Tibial artery (tissue), 4 donors: ENCODE results near the gene DAPP1.

ENCODE experiments used
- DNase-seq, 2 donors: peaks; one replicate each; pipeline ENCODE4 v3.0.0-alpha.2; 2019
- H3K27ac ChIP-seq, 2 donors: fragments of 200-600 bp; sonication (generic) in 1 of 2; 1 replicate in 1 of 2; 2 replicates in 1 of 2; pipeline ENCODE4 v1.5.1; 2018 to 2019; ENCODE audit warnings: mild to moderate bottlenecking in 1 of 2
- H3K27me3 ChIP-seq, 2 donors: fragments of 200-600 bp; sonication (generic) in 1 of 2; one replicate each; pipeline versions ENCODE4 v1.5.1 to v1.6.0; 2016 to 2019
- H3K36me3 ChIP-seq, 3 donors: fragments of 200-600 bp; sonication (generic) in 2 of 3; one replicate each; pipeline ENCODE4 v1.5.1; 2016 to 2019; ENCODE audit warnings: mild to moderate bottlenecking in 2 of 3
- H3K4me1 ChIP-seq, 4 donors: fragments of 200-600 bp; sonication (generic) in 2 of 4; 1 replicate in 3 of 4; 2 replicates in 1 of 4; pipeline ENCODE4 v1.5.1; 2016 to 2019
- H3K4me3 ChIP-seq, 2 donors: fragments of 200-600 bp; sonication (generic) in 1 of 2; 1 replicate in 1 of 2; 2 replicates in 1 of 2; pipeline ENCODE4 v1.5.1; 2018 to 2019; ENCODE audit warnings: mild to moderate bottlenecking in 2 of 2
- H3K9me3 ChIP-seq, 3 donors: fragments of 200-600 bp; sonication (generic) in 1 of 3; one replicate each; pipeline ENCODE4 v1.5.1; 2016 to 2019
- intact Hi-C: fragments of 100-400 bp; cut with DNase I; formaldehyde crosslinking; loops from one replicate; pipeline ENCODE4 v1.15.0; 2023; ENCODE audit warnings: low total_unique reads
- TF ChIP-seq, protein P1 (sequence below), 2 experiments: fragments of 200-600 bp in 1 of 2; fragments of 450-650 bp in 1 of 2; IDR thresholded peaks; one replicate each; pipeline ENCODE4 v1.5.1; 2017 to 2019; ENCODE audit warnings: antibody characterized with exemption in 2 of 2, mild to moderate bottlenecking in 1 of 2, moderate library complexity in 1 of 2

DAPP1 gene

DNA sequence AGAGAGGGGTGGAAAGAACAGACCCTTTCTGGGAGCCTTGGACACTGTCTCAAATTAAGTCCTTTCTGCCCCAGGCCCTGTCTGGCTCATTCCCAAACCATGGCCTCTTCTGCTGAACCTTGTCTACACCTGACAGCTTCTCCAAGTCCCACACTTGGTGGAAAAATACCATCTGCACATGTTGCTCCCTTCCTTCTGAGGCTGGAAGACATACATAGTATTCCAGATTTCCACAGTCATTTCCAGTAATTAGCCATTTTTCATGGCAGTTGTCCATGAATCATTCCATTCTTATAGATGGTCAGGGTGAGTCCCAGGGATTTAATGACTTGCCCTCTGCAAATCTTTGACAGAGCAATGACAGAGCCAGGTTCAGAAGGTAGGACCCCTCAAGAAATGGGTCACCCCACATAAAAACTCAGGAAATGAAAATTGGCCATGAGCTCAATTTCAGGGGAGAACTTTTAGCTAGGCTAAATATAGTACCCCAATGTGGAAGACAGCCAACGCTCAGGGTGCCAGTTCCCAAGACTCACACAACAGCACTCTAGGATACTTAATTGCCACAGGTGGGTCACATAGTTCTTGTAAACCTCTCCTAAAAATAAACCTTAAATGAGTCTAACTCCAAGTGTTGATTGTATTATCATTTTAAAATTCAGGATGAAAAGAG is 16.2 kb upstream of the DAPP1 start:
- H3K27ac ChIP-seq, result peak overlapping the region in 1 of 2 donors; percentile 38
- H3K27me3 ChIP-seq, result no peaks in the 10 kb centered on the region
- TF ChIP-seq, protein P1, sequence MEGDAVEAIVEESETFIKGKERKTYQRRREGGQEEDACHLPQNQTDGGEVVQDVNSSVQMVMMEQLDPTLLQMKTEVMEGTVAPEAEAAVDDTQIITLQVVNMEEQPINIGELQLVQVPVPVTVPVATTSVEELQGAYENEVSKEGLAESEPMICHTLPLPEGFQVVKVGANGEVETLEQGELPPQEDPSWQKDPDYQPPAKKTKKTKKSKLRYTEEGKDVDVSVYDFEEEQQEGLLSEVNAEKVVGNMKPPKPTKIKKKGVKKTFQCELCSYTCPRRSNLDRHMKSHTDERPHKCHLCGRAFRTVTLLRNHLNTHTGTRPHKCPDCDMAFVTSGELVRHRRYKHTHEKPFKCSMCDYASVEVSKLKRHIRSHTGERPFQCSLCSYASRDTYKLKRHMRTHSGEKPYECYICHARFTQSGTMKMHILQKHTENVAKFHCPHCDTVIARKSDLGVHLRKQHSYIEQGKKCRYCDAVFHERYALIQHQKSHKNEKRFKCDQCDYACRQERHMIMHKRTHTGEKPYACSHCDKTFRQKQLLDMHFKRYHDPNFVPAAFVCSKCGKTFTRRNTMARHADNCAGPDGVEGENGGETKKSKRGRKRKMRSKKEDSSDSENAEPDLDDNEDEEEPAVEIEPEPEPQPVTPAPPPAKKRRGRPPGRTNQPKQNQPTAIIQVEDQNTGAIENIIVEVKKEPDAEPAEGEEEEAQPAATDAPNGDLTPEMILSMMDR (IDR thresholded peaks at IDR 0.05), result no peak
- H3K4me1 ChIP-seq, result peaks cover 0 to 12% (median 5%) of the 10 kb centered on the region in 4 donors
- no peaks in the 10 kb centered on the region for H3K36me3 ChIP-seq
- intact Hi-C loops, result no loop called here
- H3K4me3 ChIP-seq, result no peak overlapping the region
- H3K9me3 ChIP-seq, result no peaks in the 10 kb centered on the region
- DNase-seq, result no peak

DNA sequence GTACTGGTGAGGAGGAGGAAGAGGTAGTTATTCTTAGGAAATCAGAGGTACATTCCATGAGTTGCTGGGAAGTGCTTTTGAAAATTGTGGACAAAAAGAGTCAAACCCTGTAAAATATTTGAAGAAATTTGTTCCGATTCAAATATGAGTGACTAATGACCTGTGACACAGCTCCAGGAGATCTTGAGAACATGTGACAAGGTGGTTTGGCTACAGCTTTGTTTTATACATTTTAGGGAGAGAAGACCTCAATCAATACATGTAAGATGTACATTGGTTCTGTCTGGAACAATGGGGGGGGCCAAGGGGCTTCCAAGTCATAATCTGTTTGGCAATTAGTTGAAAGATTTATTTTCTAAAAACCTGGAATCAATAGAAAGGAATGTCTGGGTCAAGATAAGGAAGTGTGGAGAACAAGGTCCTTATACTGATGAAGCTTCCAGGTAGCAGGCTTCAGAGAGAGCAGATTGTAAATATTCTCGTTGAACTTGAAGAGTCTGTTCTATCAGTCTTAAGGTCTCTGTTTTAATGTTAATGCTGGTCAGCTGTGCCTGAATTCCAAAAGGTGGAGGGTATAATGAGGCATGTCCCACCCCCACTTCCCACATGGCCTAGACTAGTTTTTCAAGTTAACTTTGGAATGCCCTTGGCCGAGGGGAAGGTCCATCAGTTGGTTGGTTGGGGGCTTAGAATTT is 15.5 kb upstream of the DAPP1 start:
- Histone ChIP-seq H3K27ac (peak overlapping the region in 1 of 2 donors; percentile 38), H3K27me3 (no peaks in the 10 kb centered on the region), H3K36me3 (no peaks in the 10 kb centered on the region), H3K9me3 (no peaks in the 10 kb centered on the region), H3K4me1 (peaks cover 0 to 12% (median 5%) of the 10 kb centered on the region in 4 donors), H3K4me3 (no peak overlapping the region)
- no peak for DNase-seq
- intact Hi-C loops, result no loop called here
- TF ChIP-seq, protein P1 (IDR thresholded peaks at IDR 0.05), result no peak

DNA sequence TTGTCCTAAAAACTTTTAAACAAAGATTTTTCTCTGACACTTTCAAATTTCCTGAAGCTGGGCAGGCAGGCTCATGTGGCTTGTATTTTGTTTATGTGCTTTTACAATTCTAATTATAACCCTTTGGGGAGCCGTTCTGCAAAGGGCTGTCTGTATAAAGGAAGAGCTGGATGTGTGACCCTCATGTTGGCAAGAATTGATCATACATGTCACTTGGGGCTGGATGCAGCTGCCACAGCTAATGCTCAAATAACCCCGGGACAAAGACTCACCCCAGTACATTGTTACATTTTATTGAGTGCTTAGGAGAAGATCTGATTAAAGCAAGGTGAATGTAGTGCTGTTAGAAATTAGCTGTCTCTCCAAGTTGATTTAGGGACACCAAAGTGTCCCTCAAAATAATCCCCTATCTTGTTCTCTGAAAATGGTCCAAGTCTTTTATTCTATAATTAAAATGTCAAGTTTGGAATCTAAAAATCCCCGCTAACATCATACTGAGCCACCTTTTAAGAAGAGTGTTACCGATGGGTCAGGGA is 13.0 kb upstream of the DAPP1 start:
- TF ChIP-seq, protein P1 (IDR thresholded peaks at IDR 0.05), result no peak
- Histone ChIP-seq H3K36me3 (no peaks in the 10 kb centered on the region), H3K27ac (no peak overlapping the region), H3K4me3 (no peak overlapping the region), H3K4me1 (peaks cover 0 to 17% (median 5%) of the 10 kb centered on the region in 4 donors), H3K27me3 (no peaks in the 10 kb centered on the region), H3K9me3 (no peaks in the 10 kb centered on the region)
- no peak for DNase-seq
- intact Hi-C loops, result no loop called here

DNA sequence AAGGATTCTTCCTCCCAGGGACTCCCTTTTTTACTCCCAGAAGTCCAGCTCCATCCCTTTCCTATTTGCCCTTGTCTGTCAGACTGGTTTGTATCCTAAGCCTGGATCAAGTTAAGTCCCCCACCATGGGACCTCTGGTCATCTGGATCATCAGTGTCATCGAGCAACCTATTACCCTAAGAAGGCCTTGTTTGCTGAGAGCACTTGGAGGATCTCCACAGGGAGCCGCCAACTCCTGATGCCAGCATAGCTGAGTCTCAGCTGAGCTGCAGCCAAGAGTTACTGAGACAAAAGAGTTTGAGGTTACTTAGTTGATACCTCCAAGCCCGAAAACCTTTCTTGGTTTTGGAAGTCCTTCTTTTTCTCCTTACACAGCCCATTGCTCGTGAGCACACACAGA is 10.1 kb upstream of the DAPP1 start:
- TF ChIP-seq, protein P1 (IDR thresholded peaks at IDR 0.05), result no peak
- intact Hi-C loops, result loop anchor here (5.0 kb wide), 1 partner anchor 244 kb away; the partner anchor contains the start of gene TRMT10A
- H3K4me1 ChIP-seq, result peaks cover 0 to 5% (median 0%) of the 10 kb centered on the region in 4 donors

DNA sequence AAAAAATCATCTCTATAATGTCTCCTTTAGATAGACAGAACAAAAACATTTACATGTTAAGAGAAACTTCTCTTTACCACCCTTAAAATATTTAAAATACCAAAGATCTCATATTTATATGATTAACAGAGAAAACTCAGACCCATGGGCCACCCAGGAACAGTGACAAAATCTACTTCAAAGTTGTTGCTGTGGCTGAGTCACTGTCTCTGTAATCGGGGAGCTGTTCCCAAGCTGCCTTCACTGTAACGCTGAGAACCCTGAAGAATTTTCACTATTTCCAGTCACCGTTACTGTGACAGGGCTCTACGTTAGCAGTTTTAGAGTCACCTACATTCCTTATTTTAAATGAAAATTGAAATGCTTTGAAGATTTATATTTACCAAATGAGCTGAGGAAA is 9.0 kb upstream of the DAPP1 start:
- no peak overlapping the region for H3K4me3 ChIP-seq
- H3K27me3 ChIP-seq, result no peaks in the 10 kb centered on the region
- no peaks in the 10 kb centered on the region for H3K9me3 ChIP-seq
- intact Hi-C loops, result loop anchor here (5.0 kb wide), 1 partner anchor 245 kb away; the partner anchor contains the start of gene TRMT10A
- TF ChIP-seq, protein P1 (IDR thresholded peaks at IDR 0.05), result no peak
- H3K4me1 ChIP-seq, result peaks cover 0 to 5% (median 0%) of the 10 kb centered on the region in 4 donors
- no peaks in the 10 kb centered on the region for H3K36me3 ChIP-seq
- no peak for DNase-seq
- H3K27ac ChIP-seq, result no peak overlapping the region

More for the DNA sequence above, 10.1 kb upstream of the DAPP1 start:
- H3K9me3 ChIP-seq, result no peaks in the 10 kb centered on the region
- no peak overlapping the region for H3K4me3 ChIP-seq
- no peak overlapping the region for H3K27ac ChIP-seq
- H3K27me3 ChIP-seq, result no peaks in the 10 kb centered on the region
- H3K36me3 ChIP-seq, result no peaks in the 10 kb centered on the region
- DNase-seq, result no peak
